CD14-positive monocyte (primary cell): ENCODE data around the gene TSSK2. TPM values are rescaled to one million over a fixed set of nuclear protein-coding genes. Genes with fewer than 3 reads are reported as not detected.

ENCODE experiments used
- DNase-seq, 3 donors: peaks; one replicate each; pipeline ENCODE4 v3.0.0-alpha.2; 2011 to 2022
- H2AFZ ChIP-seq: 2 replicates; pipeline ENCODE4 v1.6.0; 2012; ENCODE audit warnings: mild to moderate bottlenecking, low read depth, low read length, inconsistent platforms; ENCODE audit not compliant: insufficient read depth, poor library complexity, severe bottlenecking
- H3K27ac ChIP-seq, 2 donors: 1 replicate in 1 of 2; 2 replicates in 1 of 2; pipeline ENCODE4 v1.5.1; 2012 to 2013; ENCODE audit warnings: low read length in 2 of 2, control low read depth in 1 of 2, inconsistent platforms in 1 of 2, low read depth in 1 of 2, mild to moderate bottlenecking in 1 of 2
- H3K27me3 ChIP-seq, 2 donors: one replicate each; pipeline versions ENCODE4 v1.6.0 to v1.6.1; 2011 to 2013; ENCODE audit warnings: low read length in 2 of 2; ENCODE audit not compliant: control insufficient read depth in 2 of 2, insufficient read depth in 2 of 2
- H3K36me3 ChIP-seq, 2 donors: replicated peaks in 1 of 2; 1 replicate in 1 of 2; 2 replicates in 1 of 2; pipeline versions ENCODE4 v1.5.1 to v1.6.1; 2012 to 2013; ENCODE audit warnings: low read length in 2 of 2, control low read depth in 1 of 2, inconsistent platforms in 1 of 2, mild to moderate bottlenecking in 1 of 2; ENCODE audit not compliant: insufficient read depth in 2 of 2, control insufficient read depth in 1 of 2
- H3K4me1 ChIP-seq, 2 donors: 1 replicate in 1 of 2; 2 replicates in 1 of 2; pipeline versions ENCODE4 v1.5.1 to v1.6.1; 2012 to 2013; ENCODE audit warnings: low read length in 2 of 2, control low read depth in 1 of 2, inconsistent platforms in 1 of 2, mild to moderate bottlenecking in 1 of 2, moderate library complexity in 1 of 2; ENCODE audit not compliant: insufficient read depth in 2 of 2, control insufficient read depth in 1 of 2
- H3K4me2 ChIP-seq: replicated peaks from 2 replicates; pipeline ENCODE3; 2012; ENCODE audit warnings: low read length, moderate library complexity, mild to moderate bottlenecking; ENCODE audit not compliant: poor library complexity, severe bottlenecking; ENCODE audit errors: extremely low read depth
- H3K4me3 ChIP-seq, 3 experiments: fragments of 200-600 bp in 1 of 3; sonication (generic) in 1 of 3; replicated peaks in 1 of 3; 1 replicate in 2 of 3; 2 replicates in 1 of 3; pipeline ENCODE4 v1.5.1; 2011 to 2013; ENCODE audit warnings: low read length in 3 of 3, mild to moderate bottlenecking in 3 of 3, control low read depth in 2 of 3, low read depth in 2 of 3, inconsistent platforms in 1 of 3, moderate library complexity in 1 of 3
- H3K79me2 ChIP-seq: 2 replicates; pipeline ENCODE4 v1.6.0; 2012; ENCODE audit warnings: mild to moderate bottlenecking, control low read depth, inconsistent platforms, low read length, moderate library complexity; ENCODE audit not compliant: insufficient read depth
- H3K9ac ChIP-seq: 2 replicates; pipeline ENCODE4 v1.6.0; 2017; ENCODE audit warnings: low read length, mild to moderate bottlenecking; ENCODE audit not compliant: insufficient read depth, poor library complexity, severe bottlenecking
- H3K9me3 ChIP-seq, 2 donors: replicated peaks in 1 of 2; 1 replicate in 1 of 2; 2 replicates in 1 of 2; pipeline versions ENCODE4 v1.5.1 to v1.6.1; 2012 to 2013; ENCODE audit warnings: low read length in 2 of 2, control low read depth in 1 of 2; ENCODE audit not compliant: control insufficient read depth in 1 of 2, insufficient read depth in 1 of 2
- H4K20me1 ChIP-seq: 2 replicates; pipeline ENCODE4 v1.6.0; 2012; ENCODE audit warnings: mild to moderate bottlenecking, low read length, control low read depth, moderate library complexity; ENCODE audit not compliant: insufficient read depth
- H3K27ac Mint-ChIP-seq, 7 donors: one replicate each; pipeline ENCODE4 v1.8.0; 2020; ENCODE audit warnings: mild to moderate bottlenecking in 7 of 7, mixed read lengths in 7 of 7, moderate library complexity in 6 of 7, inconsistent platforms in 2 of 7
- H3K27me3 Mint-ChIP-seq, 3 donors: one replicate each; pipeline ENCODE4 v1.8.0; 2021 to 2022; ENCODE audit warnings: low read depth in 3 of 3, mild to moderate bottlenecking in 3 of 3, mixed read lengths in 3 of 3, moderate library complexity in 3 of 3, inconsistent platforms in 1 of 3
- H3K36me3 Mint-ChIP-seq, 2 donors: one replicate each; pipeline ENCODE4 v1.8.0; 2020; ENCODE audit warnings: mixed read lengths in 2 of 2, inconsistent platforms in 1 of 2, mild to moderate bottlenecking in 1 of 2
- H3K4me1 Mint-ChIP-seq: one replicate; pipeline ENCODE4 v1.8.0; 2020; ENCODE audit warnings: mild to moderate bottlenecking, mixed read lengths
- H3K4me3 Mint-ChIP-seq, 2 donors: one replicate each; pipeline ENCODE4 v1.8.0; 2020; ENCODE audit warnings: mild to moderate bottlenecking in 2 of 2, mixed read lengths in 2 of 2, moderate library complexity in 1 of 2
- H3K9me3 Mint-ChIP-seq, 7 donors: one replicate each; pipeline ENCODE4 v1.8.0; 2020 to 2022; ENCODE audit warnings: mixed read lengths in 7 of 7, mild to moderate bottlenecking in 6 of 7, moderate library complexity in 6 of 7, inconsistent platforms in 2 of 7
- CTCF ChIP-seq: fragments of 200-600 bp; IDR thresholded peaks from one replicate; pipeline ENCODE4 v1.8.0; 2022; ENCODE audit warnings: antibody characterized with exemption, mild to moderate bottlenecking
- WGBS: methylation state at CpG from one replicate; pipeline ENCODE4 v1.1.5; 2013; ENCODE audit warnings: missing lambda C conversion rate; ENCODE audit not compliant: insufficient coverage; 5-methylcytosine and 5-hydroxymethylcytosine counted together
- intact Hi-C, 2 donors: fragments of 100-400 bp; cut with micrococcal nuclease; formaldehyde crosslinking; loops; one replicate each; pipeline versions ENCODE4 v1.15.0 to v1.15.1; 2023
- polyA plus RNA-seq, 3 donors: library from polyadenylated mRNA; depleted of rRNA in 1 of 3; unstranded in 2 of 3; stranded (reverse) in 1 of 3; fragments of 300-500 nt in 2 of 3; fragments of >200 nt in 1 of 3; fragmentation: Illumina TruSeq in 2 of 3; gene quantifications; 1 replicate in 2 of 3; 2 replicates in 1 of 3; pipeline ENCODE4 v1.2.3, GENCODE V29; 2012 to 2021

Gene TSSK2
- polyA plus RNA-seq, 3 donors, result 0.04 TPM; not detected in 2

- Histone ChIP-seq H3K9ac (no peak overlapping the region), H3K27ac (no peak overlapping the region), H4K20me1 (peaks cover 8% of the 10 kb centered on the region), H3K79me2 (peaks cover 15% of the 10 kb centered on the region), H3K36me3 (peaks cover 0 to under 1% of the 10 kb centered on the region in 2 donors), H3K4me2 (no peak overlapping the region), H3K4me1 (peaks cover 14 to 16% of the 10 kb centered on the region in 2 donors), H2AFZ (no peak overlapping the region), H3K9me3 (no peaks in the 10 kb centered on the region), H3K4me3 (no peak overlapping the region), H3K27me3 (no peaks in the 10 kb centered on the region)
- 84% methylated on average over 16 of the region's 21 CpGs for WGBS
- Mint-ChIP-seq H3K9me3 (peaks cover 0 to 3% (median 0%) of the 10 kb centered on the region in 7 donors), H3K4me1 (peaks cover 17% of the 10 kb centered on the region), H3K27ac (no peak overlapping the region), H3K27me3 (peaks cover 1 to 7% (median 7%) of the 10 kb centered on the region in 3 donors), H3K4me3 (no peak overlapping the region), H3K36me3 (peaks cover 0 to 2% of the 10 kb centered on the region in 2 donors)
- TF ChIP-seq CTCF, result no peak
- DNase-seq, result no peak
- intact Hi-C loops, result no loop called here
Measured at GRCh38 chr22:19125474-19126308, 5.4 kb upstream of the TSSK2 start.

GRCh38 chr22:19126309-19127273 is 4.5 kb upstream of the TSSK2 start:
- Histone ChIP-seq H3K79me2 (peaks cover 6% of the 10 kb centered on the region), H3K27me3 (no peaks in the 10 kb centered on the region), H3K4me3 (no peak overlapping the region), H4K20me1 (no peaks in the 10 kb centered on the region), H3K9me3 (no peaks in the 10 kb centered on the region), H3K36me3 (peaks cover 5 to 9% of the 10 kb centered on the region in 2 donors), H2AFZ (no peak overlapping the region), H3K9ac (no peak overlapping the region), H3K4me2 (no peak overlapping the region), H3K27ac (no peak overlapping the region), H3K4me1 (peaks cover 7 to 8% of the 10 kb centered on the region in 2 donors)
- 98% methylated on average over 13 of the region's 19 CpGs for WGBS
- no peak overlapping the region for H3K4me3 Mint-ChIP-seq
- no peak for DNase-seq
- peaks cover 0 to 3% (median 0%) of the 10 kb centered on the region in 7 donors for H3K9me3 Mint-ChIP-seq
- TF ChIP-seq CTCF, result no peak
- intact Hi-C loops, result no loop called here
- peaks cover 1 to 7% (median 7%) of the 10 kb centered on the region in 3 donors for H3K27me3 Mint-ChIP-seq
- H3K27ac Mint-ChIP-seq, result peak overlapping the region in 1 of 7 donors; percentile 38
- H3K4me1 Mint-ChIP-seq, result peaks cover 8% of the 10 kb centered on the region
- H3K36me3 Mint-ChIP-seq, result peaks cover 6% of the 10 kb centered on the region in 2 donors
